GM10266 (cell line): ENCODE measurements around the gene PKD2L1.

Experiments
- DNase-seq: peaks from one replicate; pipeline ENCODE4 v3.0.0; 2012; ENCODE audit errors: extremely low spot score
- CTCF ChIP-seq: IDR thresholded peaks from 2 replicates; pipeline ENCODE4 v1.5.1; 2012; ENCODE audit warnings: mild to moderate bottlenecking, low read depth; ENCODE audit not compliant: control insufficient read depth, insufficient read depth; ENCODE audit errors: missing control alignments

Gene PKD2L1

GRCh38 chr10:100265821-100266485 is 64.1 kb downstream of the PKD2L1 start:
- DNase-seq = no peak

DNA sequence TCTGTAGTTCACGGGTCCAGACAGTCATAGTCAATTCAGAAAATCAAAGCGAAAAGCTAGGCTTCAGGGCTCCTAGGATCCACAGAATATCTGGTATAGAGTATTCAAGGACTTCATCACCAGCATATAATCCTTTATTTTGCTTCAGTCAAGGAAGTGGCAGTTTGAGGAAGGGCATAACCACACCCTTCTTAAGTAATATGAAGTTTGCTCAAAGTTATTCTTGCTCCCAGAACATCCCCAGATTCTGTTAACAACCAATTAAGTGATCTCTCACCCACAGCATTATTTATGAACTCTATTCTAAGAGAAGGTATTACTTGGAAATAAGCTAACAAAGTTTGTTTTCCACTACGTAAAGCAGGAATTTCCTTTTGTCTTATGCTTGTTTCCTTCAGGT is 75.8 kb downstream of the PKD2L1 start:
- no peak for TF ChIP-seq CTCF
- no peak for DNase-seq

More at GRCh38 chr10:100265821-100266485, 64.1 kb downstream of the PKD2L1 start:
- no peak for TF ChIP-seq CTCF

- no peak for DNase-seq
- no peak for TF ChIP-seq CTCF
Observed at GRCh38 chr10:100253041-100253440, 77.0 kb downstream of the PKD2L1 start.

GRCh38 chr10:100248820-100249219 is 81.2 kb downstream of the PKD2L1 start:
- no peak for DNase-seq
- no peak for TF ChIP-seq CTCF

- TF ChIP-seq CTCF = no peak
- no peak for DNase-seq
Observed at GRCh38 chr10:100245484-100246220, 84.4 kb downstream of the PKD2L1 start.

DNA sequence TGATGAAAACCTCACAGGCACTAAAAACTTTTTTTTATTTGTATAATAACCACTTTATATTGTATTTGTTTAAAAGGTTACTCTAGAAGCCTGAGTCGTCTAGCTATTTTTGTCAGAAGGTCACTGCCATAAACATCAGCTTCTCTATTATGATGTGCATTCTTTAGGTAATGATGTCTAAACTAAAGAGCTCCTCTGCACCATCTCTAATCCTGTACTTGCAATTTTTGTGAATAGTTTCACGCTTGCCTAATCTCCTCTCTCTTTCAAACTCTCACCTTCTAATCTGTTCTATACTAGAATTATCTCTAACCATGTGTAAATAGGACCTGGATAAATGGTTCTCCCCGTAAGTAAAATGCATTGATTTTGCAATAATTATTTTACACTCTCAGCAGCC is 90.2 kb downstream of the PKD2L1 start:
- no peak for TF ChIP-seq CTCF
- DNase-seq = no peak

- peak; percentile 38 for DNase-seq
- TF ChIP-seq CTCF = no peak
Observed at GRCh38 chr10:100238429-100238828, 91.6 kb downstream of the PKD2L1 start.
